GM10266 (cell line): ENCODE measurements around the gene ADORA1.

Experiments
- DNase-seq: peaks from one replicate; pipeline ENCODE4 v3.0.0; 2012; ENCODE audit errors: extremely low spot score
- CTCF ChIP-seq: IDR thresholded peaks from 2 replicates; pipeline ENCODE4 v1.5.1; 2012; ENCODE audit warnings: mild to moderate bottlenecking, low read depth; ENCODE audit not compliant: control insufficient read depth, insufficient read depth; ENCODE audit errors: missing control alignments

The ADORA1 gene

GRCh38 chr1:203181586-203182386 is 54.3 kb downstream of the ADORA1 start:
- no peak for TF ChIP-seq CTCF
- DNase-seq: no peak

GRCh38 chr1:203182387-203182953 is 54.9 kb downstream of the ADORA1 start:
- no peak for TF ChIP-seq CTCF
- no peak for DNase-seq

GRCh38 chr1:203183828-203184227 is 56.3 kb downstream of the ADORA1 start:
- TF ChIP-seq CTCF: no peak
- DNase-seq: no peak

GRCh38 chr1:203184467-203184866 is 56.9 kb downstream of the ADORA1 start:
- no peak for DNase-seq
- TF ChIP-seq CTCF: no peak

GRCh38 chr1:203185061-203185461 is 57.5 kb downstream of the ADORA1 start:
- TF ChIP-seq CTCF: no peak
- DNase-seq: no peak

- no peak for DNase-seq
- no peak for TF ChIP-seq CTCF
Observed at GRCh38 chr1:203185585-203185984, 58.1 kb downstream of the ADORA1 start.

- no peak for TF ChIP-seq CTCF
- DNase-seq: no peak
Observed at GRCh38 chr1:203186091-203186445, 58.5 kb downstream of the ADORA1 start.
